BE2C (cell line): ENCODE measurements around the gene CENPU.
A peak's percentile ranks its signal among the peaks of the same experiment; 100 is the strongest.

Experiments
- DNase-seq: peaks from one replicate; pipeline ENCODE4 v3.0.0-alpha.2; 2020
- H3K27me3 ChIP-seq: fragments of 250-450 bp; sonication (Bioruptor Pico); 2 replicates; pipeline ENCODE4 v1.5.1; 2020; ENCODE audit warnings: mild to moderate bottlenecking
- H3K36me3 ChIP-seq: fragments of 250-450 bp; sonication (Bioruptor Pico); 2 replicates; pipeline ENCODE4 v1.5.1; 2020; ENCODE audit warnings: mild to moderate bottlenecking
- H3K4me1 ChIP-seq: fragments of 250-450 bp; sonication (Bioruptor Pico); 2 replicates; pipeline ENCODE4 v1.5.1; 2020
- H3K4me3 ChIP-seq: 2 replicates; pipeline ENCODE4 v1.5.1; 2011; ENCODE audit warnings: low read depth, low read length
- H3K9me3 ChIP-seq: fragments of 250-450 bp; sonication (Bioruptor Pico); 2 replicates; pipeline ENCODE4 v1.5.1; 2020
- TF ChIP-seq, protein P1 (sequence below): IDR thresholded peaks from 2 replicates; pipeline ENCODE4 v1.5.1; 2012; ENCODE audit warnings: mild to moderate bottlenecking, low read depth, low read length

CENPU gene

DNA sequence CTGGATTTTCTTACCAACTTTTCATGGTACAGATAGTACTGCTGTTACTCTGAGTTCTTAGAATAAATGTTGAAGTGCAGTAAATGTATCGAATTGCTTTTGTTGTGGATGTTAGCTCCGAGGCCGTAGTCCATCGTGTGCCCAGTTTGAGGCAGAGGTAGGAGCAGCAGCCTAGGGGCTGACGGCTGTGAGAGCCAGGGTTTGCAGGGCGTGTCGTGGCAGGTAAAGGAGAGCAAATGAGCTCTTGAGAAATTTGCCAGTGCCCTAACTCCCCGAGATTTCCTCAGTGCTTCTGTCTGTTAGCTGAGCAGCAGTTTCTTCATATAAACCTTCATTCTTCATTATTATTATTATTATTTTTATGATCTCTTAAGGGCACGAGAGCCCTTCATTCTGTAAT, 62.8 kb downstream of the CENPU start:
- Histone ChIP-seq H3K27me3 (no peaks in the 10 kb centered on the region), H3K4me1 (no peaks in the 10 kb centered on the region), H3K4me3 (no peak overlapping the region), H3K9me3 (no peaks in the 10 kb centered on the region), H3K36me3 (peaks cover 7% of the 10 kb centered on the region)
- TF ChIP-seq, protein P1, sequence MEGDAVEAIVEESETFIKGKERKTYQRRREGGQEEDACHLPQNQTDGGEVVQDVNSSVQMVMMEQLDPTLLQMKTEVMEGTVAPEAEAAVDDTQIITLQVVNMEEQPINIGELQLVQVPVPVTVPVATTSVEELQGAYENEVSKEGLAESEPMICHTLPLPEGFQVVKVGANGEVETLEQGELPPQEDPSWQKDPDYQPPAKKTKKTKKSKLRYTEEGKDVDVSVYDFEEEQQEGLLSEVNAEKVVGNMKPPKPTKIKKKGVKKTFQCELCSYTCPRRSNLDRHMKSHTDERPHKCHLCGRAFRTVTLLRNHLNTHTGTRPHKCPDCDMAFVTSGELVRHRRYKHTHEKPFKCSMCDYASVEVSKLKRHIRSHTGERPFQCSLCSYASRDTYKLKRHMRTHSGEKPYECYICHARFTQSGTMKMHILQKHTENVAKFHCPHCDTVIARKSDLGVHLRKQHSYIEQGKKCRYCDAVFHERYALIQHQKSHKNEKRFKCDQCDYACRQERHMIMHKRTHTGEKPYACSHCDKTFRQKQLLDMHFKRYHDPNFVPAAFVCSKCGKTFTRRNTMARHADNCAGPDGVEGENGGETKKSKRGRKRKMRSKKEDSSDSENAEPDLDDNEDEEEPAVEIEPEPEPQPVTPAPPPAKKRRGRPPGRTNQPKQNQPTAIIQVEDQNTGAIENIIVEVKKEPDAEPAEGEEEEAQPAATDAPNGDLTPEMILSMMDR, result no peak
- no peak for DNase-seq

DNA sequence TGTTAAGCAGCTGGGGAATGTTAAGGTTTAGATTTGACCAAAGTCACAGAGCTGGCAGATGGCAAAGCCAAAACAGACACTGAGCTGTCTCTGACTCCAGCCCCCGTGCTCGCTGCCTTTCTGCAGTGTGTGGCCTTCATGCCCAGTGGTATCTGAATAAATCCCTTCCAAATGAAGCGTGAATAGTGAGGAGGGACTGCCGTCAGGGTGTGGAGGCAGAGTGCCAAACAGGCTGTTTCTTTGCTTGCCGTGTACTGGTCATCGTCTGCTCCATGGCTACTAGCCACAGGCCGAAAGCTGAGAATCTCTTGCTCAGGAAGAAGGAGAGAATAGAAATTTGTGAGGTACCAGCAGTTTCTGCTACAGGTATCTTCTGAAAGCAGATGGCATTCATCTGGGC, 64.6 kb downstream of the CENPU start:
- TF ChIP-seq, protein P1, result no peak
- DNase-seq, result no peak
- no peaks in the 10 kb centered on the region for H3K9me3 ChIP-seq
- no peaks in the 10 kb centered on the region for H3K27me3 ChIP-seq
- H3K36me3 ChIP-seq, result peaks cover 7% of the 10 kb centered on the region
- H3K4me3 ChIP-seq, result no peak overlapping the region
- H3K4me1 ChIP-seq, result no peaks in the 10 kb centered on the region

GRCh38 chr4:184668511-184669114, 65.3 kb downstream of the CENPU start:
- no peak overlapping the region for H3K4me3 ChIP-seq
- no peaks in the 10 kb centered on the region for H3K4me1 ChIP-seq
- DNase-seq, result no peak
- H3K36me3 ChIP-seq, result peaks cover 6% of the 10 kb centered on the region
- H3K27me3 ChIP-seq, result no peaks in the 10 kb centered on the region
- TF ChIP-seq, protein P1, result no peak
- H3K9me3 ChIP-seq, result no peaks in the 10 kb centered on the region

DNA sequence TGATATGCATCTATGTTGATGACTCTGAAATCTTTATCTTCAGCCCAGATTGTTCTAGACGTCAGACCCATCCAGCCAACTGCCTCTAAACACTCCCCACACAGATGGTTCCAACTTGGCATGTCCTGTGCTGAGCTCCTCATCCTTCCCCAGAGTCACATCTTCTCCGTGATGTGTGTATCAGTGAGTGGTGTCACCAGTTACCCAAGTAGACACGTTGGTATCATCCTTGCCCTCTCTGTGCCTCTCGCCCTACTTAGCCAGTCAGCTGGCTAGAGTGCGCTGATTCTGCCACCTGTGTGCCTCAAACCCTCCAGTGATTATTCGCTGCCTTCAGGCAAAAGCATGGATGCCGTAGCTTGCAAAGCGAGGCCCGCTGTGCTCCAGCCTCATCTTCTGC, 65.8 kb downstream of the CENPU start:
- no peak overlapping the region for H3K4me3 ChIP-seq
- H3K4me1 ChIP-seq, result no peaks in the 10 kb centered on the region
- DNase-seq, result no peak
- H3K9me3 ChIP-seq, result no peaks in the 10 kb centered on the region
- no peaks in the 10 kb centered on the region for H3K27me3 ChIP-seq
- H3K36me3 ChIP-seq, result peaks cover 5% of the 10 kb centered on the region
- TF ChIP-seq, protein P1, result no peak

DNA sequence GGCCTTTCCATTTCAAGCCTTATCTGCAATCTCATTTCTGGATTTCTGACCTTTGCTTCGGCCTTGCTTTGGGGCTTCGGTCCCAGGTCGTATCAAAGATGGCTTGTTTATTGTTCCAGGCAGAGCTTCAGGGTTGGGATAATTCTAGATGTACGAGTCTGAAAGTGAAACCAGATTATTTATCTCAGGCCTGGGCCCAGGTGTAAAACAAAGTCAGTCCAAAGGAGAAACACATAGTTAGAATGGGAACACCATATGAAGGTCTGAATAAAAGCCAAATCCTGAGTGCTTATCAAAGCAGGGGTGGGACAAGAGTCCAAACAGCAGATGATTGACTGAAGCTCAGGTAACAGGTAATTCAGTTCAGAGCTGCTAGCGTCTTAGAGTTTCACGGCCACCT, 67.2 kb downstream of the CENPU start:
- Histone ChIP-seq H3K27me3 (no peaks in the 10 kb centered on the region), H3K9me3 (no peaks in the 10 kb centered on the region), H3K4me3 (no peak overlapping the region), H3K36me3 (no peaks in the 10 kb centered on the region), H3K4me1 (no peaks in the 10 kb centered on the region)
- DNase-seq, result no peak
- TF ChIP-seq, protein P1, result no peak

DNA sequence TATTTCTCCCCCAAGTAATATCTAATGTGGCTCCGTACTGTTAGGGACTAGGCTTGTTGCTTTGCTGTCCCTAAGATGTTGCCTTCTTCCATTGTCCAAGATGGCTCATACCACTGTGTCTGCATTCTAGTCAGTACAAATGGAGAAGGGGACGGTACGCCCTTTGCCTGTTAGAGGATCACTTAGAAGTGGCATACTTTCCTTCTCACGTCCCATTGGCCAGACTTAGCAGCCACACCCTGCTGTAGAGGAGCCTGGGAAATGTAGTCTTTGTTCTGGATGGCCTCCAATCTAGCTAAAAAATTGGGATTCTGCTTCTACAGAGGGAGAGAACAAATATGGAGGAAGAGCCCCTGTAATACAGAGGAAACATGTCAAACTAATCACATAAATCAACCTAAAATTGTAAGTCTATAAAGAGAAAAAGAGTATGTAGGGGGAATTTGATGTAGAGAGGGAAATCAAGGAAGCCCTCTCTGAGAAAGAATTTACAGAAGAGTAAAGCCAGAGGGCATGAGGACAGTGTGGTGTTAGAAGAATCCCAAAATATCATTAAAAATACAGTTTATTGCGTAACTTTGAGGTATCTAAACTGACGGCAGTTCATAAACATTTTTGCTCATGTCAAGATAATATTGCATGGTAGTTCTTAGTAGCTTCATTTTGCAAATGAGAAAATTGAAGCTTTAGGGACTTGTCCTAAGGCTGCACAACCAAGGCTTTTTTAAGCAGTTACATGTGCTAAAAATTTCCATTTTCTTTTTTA, 69.3 kb downstream of the CENPU start:
- TF ChIP-seq, protein P1, result no peak
- DNase-seq, result peak; percentile 26
- Histone ChIP-seq H3K4me1 (no peaks in the 10 kb centered on the region), H3K9me3 (no peaks in the 10 kb centered on the region), H3K36me3 (no peaks in the 10 kb centered on the region), H3K27me3 (no peaks in the 10 kb centered on the region), H3K4me3 (no peak overlapping the region)
